Measurements from ENCODE around the gene EXOC3.
"Not testable (repeated sequence)": the region's sequence is repeated elsewhere in the genome, so short reads cannot be mapped to it uniquely, and the experiment has no call there.

The EXOC3 gene

DNA sequence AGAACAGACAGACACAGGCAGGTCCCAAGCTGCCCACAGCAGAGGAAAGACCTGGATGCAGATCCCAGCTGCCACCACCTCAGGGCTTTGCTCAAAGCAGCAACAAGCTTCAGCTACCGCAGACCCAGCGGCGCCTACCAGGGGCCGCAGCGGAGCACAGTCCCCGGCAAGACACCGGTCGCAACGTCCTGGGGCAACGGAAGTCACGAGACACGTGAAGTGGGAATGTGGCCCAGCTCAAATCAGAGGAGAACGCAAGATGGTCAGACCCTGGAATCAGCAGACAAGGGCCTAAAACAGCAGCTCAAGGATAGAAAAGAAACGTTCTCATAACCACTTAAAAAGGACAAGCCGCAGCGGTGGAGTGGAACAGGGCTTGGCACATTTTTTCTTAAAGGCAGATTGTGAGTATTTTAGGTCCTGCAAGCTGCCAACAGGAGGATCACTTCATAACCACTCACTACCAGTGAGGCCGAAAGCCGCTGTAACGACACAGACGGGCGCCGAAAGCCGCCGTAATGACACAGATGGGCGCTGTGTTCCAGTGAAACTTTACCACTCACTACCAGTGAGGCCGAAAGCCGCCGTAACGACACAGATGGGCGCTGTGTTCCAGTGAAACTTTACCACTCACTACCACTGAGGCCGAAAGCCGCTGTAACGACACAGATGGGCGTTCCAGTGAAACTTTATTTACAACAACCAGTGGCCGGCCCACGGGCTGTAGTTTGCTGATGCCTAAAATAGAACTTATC, 59.5 kb downstream of the EXOC3 start:
- no peak for DNase-seq (ENCODE audit: low spot score)

DNA sequence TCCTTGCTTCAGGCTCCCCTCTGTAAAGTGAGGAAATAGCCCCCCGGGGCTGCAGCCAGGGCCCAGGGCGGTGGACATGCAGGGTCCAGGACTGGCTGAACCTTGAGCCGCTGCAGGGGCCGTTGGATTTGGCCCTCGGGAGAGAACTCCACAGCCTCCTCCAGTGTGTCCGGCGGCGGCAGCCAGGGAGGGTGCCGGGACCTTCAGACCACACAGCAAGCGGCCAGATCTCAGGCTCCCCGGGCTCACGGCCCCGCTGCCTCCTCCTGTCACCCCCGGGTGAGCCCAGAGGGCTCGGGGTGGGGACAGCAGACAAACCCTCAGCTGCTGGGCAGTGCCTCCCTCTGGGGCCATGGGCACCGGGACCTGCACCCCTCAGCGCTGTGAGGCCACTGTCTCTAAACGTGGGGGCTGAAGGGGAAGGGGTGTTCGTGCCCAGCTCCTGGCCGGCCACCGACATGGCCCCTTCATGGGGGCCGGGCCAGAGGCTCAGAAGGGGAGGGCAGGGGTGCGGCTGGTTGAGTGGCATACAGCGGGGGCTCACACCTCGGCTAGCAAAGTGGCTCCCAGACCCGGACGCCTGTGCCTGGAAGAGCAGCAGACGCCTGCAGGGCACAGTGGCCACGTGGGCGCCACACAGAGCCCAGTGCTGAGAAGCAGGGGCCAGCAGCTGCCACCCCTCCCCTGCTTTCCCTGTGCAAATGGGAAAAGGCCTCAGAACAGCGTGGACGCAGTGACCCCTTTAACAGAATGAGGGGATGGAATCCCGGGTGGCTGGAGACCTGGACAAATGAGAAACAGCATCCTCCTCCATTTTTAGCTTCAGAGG, 61.6 kb downstream of the EXOC3 start:
- DNase-seq (ENCODE audit: low spot score): no peak

DNA sequence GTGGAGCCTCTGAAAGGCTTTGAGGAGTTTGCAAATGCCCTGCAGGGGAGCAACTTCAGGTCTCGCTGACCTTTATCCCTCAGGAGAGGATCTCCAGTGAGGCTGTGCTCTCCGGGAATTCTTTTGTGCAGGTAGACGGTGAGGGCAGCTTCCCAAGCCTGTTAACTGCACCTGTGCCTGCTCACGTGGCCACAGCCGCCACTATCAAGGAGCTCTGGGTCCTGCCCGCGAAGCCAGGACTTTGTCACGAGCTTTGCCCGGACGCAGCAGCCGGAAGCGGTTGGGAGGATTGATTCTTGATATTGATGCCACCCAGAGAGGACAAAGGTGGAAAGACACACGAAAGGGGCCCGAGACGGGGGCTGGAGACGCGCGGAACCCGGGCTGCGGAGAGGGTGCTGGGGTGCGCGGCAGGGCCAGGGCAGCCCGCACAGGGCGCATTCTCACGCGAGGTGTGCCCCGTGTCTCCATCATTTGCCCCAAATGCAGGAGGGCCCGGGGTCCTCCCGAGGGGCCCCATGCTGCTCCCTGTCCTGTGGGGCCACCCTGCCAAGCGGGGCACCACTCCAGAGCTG, 63.1 kb downstream of the EXOC3 start:
- no peak for DNase-seq (ENCODE audit: low spot score)

DNA sequence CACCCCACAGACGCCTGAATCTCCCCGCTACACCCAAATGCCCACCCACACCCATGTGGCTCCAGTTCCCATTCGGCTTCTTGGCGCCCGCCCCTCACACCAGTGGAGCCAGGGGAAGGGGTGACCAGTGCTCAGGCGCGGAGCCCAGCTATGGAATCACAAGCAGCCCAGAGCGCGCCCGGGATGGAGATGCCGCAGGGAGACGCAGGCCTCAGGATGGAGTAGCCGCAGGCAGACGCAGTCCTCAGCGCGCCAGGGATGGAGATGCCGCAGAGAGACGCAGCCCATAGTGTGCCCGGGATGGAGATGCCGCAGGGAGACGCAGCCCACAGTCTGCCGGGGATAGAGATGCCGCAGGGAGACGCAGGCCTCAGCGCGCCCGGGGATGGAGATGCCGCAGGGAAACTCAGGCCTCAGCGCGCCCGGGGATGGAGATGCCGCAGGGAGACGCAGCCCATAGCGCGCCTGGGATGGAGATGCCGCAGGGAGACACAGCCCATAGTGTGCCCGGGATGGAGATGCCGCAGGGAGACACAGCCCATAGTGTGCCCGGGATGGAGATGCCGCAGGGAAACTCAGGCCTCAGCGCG, 65.1 kb downstream of the EXOC3 start:
- DNase-seq (ENCODE audit: low spot score): not testable (repeated sequence)

DNA sequence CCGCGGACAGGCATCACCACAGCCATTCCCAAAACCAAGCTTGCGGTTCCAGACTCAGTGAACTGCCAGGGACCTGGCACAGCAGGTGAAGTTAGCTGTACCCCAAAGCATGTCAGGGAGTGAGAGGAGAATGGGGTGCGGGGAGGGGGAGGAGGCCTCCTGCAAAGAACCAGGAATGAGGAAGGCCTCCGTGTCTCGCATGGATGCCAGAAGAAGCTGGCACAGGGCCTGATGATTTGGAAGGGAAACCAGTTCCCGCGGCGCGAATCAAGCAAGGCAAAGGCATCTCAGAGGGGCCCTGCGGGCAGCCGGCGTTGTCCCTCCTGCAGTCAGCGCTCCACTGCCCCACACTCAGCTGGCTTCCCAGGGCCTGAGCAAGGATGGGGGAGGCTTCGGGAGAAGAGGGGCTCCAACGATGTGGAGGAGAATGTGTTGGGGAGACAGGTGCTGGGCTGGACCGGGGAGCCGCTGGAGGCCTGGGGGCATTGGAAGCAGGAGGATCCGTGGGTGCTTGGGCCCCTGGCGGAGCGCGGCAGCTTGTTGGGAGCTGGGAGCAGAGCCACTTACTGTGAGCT, 66.7 kb downstream of the EXOC3 start:
- DNase-seq (ENCODE audit: low spot score): no peak

DNA sequence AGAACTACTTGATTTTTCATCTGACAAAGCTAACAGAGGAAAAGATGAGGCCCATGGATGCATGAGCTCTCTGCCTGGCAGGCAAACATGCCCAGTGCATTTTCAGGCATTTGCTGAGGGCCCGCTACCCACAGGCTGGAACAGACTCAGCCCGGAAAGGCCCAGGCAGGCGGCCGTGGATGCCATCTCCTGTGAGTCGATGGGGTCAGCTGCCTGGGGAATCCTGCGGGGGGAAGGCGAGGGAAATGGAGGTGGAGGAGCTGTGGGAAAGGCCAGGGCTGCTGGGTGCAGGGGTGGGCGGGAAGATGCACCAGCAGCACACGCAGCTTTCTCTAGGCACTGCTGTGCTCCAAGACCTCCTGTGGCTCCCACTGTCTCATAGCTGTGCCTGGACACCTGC, 67.5 kb downstream of the EXOC3 start:
- DNase-seq (ENCODE audit: low spot score): no peak

DNA sequence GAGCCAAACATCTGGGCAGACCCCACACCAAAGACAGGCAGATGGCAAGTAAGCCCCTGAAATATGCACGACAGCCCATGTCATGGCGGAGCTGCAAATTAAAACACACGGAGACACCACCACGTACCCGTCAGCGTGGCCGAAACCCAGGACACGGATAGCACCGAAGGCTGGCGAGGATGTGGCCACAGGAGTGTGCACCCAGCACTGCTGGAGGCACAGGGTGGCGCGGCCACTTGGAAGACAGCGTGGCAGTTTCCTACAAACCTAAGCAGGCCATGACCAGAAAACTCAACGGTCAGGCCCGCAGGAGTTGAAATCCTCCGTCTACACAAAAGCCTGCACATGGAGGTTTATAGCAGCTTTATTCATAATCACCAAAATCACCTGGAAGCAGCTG, 68.5 kb downstream of the EXOC3 start:
- no peak for DNase-seq (ENCODE audit: low spot score)

DNA sequence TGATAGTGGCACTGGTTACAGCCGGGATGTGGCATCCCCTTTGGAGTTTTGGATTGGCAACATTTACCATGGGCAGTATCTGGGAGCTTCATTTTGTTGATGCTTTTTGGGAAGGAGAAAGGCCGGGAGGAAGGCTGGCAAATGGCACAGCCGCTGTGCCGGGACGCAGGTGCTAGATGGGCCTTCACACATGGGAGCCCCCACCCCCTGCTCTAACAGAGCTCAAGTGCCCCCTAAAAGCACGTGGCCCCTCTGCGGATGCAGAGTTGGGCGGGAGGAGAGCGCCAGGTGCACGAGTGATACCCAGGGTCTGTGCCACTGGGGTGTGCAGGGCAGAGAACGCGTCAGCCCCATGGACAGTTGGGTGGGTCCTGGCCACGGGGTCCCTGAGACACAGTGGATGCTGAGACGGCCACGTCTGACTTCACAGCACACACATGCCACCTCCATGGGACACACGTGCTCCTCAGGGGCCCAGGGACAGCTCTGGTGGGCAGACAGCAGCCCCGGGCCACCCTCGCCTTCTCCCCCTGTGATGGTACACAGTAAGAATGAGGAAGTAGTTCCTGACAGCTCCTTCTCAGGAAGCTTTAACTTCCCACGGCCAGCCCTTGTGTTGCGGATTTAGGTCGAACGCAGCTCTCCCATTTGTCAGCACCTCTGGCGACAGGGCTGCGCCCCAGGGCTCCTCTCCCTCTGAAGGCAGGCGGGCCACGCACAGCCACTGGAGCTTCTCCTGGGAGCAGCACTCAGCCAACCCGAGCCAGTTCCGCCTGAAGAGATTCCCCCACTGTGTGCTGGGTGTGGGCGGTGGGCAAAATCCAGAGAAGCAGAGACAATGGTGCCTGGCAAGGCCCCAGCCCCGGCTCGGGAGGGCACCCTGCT, 70.5 kb downstream of the EXOC3 start:
- DNase-seq (ENCODE audit: low spot score): no peak

DNA sequence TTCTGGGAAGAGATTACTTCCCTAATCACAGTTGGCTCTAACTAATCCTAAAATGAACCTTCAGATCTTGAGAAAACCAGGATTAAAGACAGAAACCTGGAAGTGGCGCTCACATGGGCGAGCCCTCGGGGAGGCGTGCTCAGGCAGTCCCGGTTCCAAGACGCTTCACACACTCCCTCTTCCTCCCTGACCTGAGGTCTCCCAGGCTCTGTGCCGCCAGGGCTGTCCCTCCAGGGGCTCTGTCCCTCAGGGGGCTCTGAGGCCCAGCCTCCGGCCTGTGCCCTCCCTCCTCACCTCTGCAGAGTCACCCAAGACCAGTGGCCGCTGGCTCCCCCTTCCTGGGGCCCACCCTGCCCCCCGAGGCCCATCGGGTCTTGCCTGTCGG, 71.1 kb downstream of the EXOC3 start:
- no peak for DNase-seq (ENCODE audit: low spot score)

DNA sequence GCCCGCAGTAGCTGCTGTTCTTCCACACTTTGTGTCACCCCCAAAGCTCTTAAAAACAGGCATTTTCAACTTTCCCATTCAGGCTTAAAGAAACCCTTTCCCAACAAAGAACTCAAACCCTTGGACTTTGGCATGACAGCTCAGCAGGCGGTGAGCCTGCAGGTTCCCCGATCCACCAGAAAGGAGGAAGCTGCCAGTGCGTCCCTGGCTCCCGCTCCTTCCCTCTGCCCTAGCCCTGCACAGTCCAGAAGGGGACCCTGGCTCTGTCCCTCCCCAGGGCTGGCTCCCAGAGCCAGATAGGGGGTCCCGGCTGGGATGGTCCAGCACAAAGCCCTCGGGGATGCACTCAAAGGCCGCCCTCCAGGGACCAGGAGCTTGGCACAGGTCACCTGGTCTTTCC, 71.7 kb downstream of the EXOC3 start:
- DNase-seq (ENCODE audit: low spot score): no peak

DNA sequence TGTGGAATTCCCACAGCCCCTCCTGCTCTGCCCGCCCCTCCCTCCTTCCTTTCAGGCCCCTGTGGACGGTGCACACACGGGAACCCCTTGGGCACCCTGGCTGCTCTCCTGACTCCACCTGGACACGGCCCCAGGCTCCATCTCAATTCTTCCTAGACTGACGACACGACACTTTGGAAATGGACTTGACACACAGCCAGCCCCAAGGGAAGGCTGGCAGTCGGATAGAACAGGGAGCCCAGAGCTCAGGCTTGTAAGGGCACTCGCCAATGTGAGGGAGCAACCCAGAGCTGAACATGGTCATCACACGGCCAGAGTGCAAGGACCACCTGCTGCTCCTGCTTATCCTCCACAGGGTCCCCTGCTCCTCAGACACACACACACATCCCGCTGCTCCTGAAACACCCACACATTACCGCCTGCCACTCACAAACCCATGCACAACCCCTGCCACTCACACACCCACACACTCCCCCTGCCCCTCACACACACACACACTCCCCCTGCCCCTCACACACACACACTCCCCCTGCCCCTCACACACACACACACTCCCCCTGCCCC, 72.4 kb downstream of the EXOC3 start:
- DNase-seq (ENCODE audit: low spot score): no peak

DNA sequence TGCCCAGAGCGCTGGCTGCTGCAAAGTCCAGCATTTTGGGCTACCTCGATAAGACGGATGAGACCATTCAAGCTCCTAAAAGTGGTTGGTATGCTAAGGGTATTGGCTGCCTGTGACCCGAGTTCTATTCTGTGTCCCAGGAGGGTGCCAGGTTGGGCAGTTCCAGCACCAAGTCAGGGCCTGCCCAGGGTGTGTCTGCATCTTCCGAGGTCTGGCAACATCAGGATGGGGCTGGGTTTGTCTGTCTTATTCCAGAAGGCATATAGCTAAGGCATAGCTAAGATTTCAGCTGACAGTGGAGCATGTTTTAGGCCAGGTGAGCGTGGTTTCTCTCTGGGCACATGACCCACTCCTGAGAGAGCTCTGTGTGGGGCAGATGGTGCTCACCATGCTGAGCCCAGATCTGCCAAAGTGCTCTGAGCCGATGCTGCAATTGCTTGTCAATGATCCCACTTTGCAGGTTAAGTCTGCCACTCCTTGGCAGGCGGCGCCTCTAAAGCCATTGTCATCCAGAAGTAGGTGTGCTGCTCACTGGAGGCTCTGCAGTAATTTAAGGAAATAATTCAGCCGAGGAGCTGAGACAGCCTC, 73.5 kb downstream of the EXOC3 start:
- DNase-seq (ENCODE audit: low spot score): no peak

Measured in ecto neural progenitor cell (in vitro differentiated cells).